NCI-H526 treated with DMSO at 0.1 percent for 48 hours (cell line): ENCODE data around the gene FAM83B.
"Not testable (repeated sequence)": the region's sequence is repeated elsewhere in the genome, so short reads cannot be mapped to it uniquely, and the experiment has no call there.

Experiments used
- DNase-seq: peaks from one replicate; lab custom pipeline; 2025; lab: John Stamatoyannopoulos, UW

The FAM83B gene

GRCh38 chr6:54860132-54860531 lies 13.6 kb downstream of the FAM83B start:
- no peak for DNase-seq

- DNase-seq = no peak
Observed at GRCh38 chr6:54860739-54861138, 14.2 kb downstream of the FAM83B start.

GRCh38 chr6:54861905-54862616 lies 15.5 kb downstream of the FAM83B start:
- no peak for DNase-seq

GRCh38 chr6:54864272-54864671 lies 17.7 kb downstream of the FAM83B start:
- no peak for DNase-seq

- no peak for DNase-seq
Observed at GRCh38 chr6:54865091-54865631, 18.6 kb downstream of the FAM83B start.

- no peak for DNase-seq
Observed at GRCh38 chr6:54868556-54868955, 22.0 kb downstream of the FAM83B start.

GRCh38 chr6:54873599-54873998 lies 27.0 kb downstream of the FAM83B start:
- DNase-seq = no peak

GRCh38 chr6:54874349-54875048 lies 27.9 kb downstream of the FAM83B start:
- no peak for DNase-seq

- no peak for DNase-seq
Observed at GRCh38 chr6:54875539-54875938, 29.0 kb downstream of the FAM83B start.

- DNase-seq = no peak
Observed at GRCh38 chr6:54876365-54876764, 29.8 kb downstream of the FAM83B start.

GRCh38 chr6:54876871-54877270 lies 30.3 kb downstream of the FAM83B start:
- DNase-seq = no peak

- DNase-seq = no peak
Observed at GRCh38 chr6:54877713-54878317, 31.2 kb downstream of the FAM83B start.

- no peak for DNase-seq
Observed at GRCh38 chr6:54878718-54879117, 32.1 kb downstream of the FAM83B start.

GRCh38 chr6:54879188-54879985 lies 32.8 kb downstream of the FAM83B start:
- DNase-seq = no peak

- no peak for DNase-seq
Observed at GRCh38 chr6:54881067-54881730, 34.6 kb downstream of the FAM83B start.

- DNase-seq = not testable (repeated sequence)
Observed at GRCh38 chr6:54881891-54882290, 35.3 kb downstream of the FAM83B start.

- DNase-seq = no peak
Observed at GRCh38 chr6:54886932-54887584, 40.5 kb downstream of the FAM83B start.

- no peak for DNase-seq
Observed at GRCh38 chr6:54891536-54891935, 45.0 kb downstream of the FAM83B start.

- DNase-seq = no peak
Observed at GRCh38 chr6:54892831-54893230, 46.3 kb downstream of the FAM83B start.

- DNase-seq = no peak
Observed at GRCh38 chr6:54893818-54894217, 47.2 kb downstream of the FAM83B start.

- DNase-seq = no peak
Observed at GRCh38 chr6:54896302-54896701, 49.7 kb downstream of the FAM83B start.
